SK-N-SH (cell line): ENCODE data around the gene NBL1. TPM values are rescaled to one million over a fixed set of nuclear protein-coding genes. Genes with fewer than 3 reads are reported as not detected.

Experiments used
- CTCF ChIA-PET: fragments of 300-600, 350-600 bp; formaldehyde crosslinking; extraction: SDS; loops from one replicate; lab custom pipeline; 2021; lab: Yijun Ruan, JAX
- POLR2A ChIA-PET: fragments of 350-600 bp; sonication (Branson Sonifier 250); formaldehyde crosslinking; extraction: SDS; loops from one replicate; lab custom pipeline; 2020; ENCODE audit warnings: antibody characterized with exemption, inconsistent platforms; lab: Yijun Ruan, JAX
- DNase-seq: peaks from one replicate; pipeline ENCODE4 v3.0.0; 2012
- H2AFZ ChIP-seq: fragments of 200-600 bp; sonication (generic); 2 replicates; pipeline ENCODE4 v1.8.1; 2016; ENCODE audit warnings: antibody characterized with exemption, mild to moderate bottlenecking, low read depth
- H3F3A ChIP-seq: fragments of 200-600 bp; sonication (generic); replicated peaks from 2 replicates; pipeline ENCODE3; 2016; ENCODE audit warnings: antibody characterized with exemption, mild to moderate bottlenecking; ENCODE audit not compliant: insufficient read depth
- H3K27ac ChIP-seq, 2 experiments: fragments of 200-500 bp in 1 of 2; fragments of 200-600 bp in 1 of 2; sonication (Bioruptor generic) in 1 of 2; sonication (generic), shearing (Covaris generic) in 1 of 2; 2 replicates each; pipeline versions ENCODE4 v1.5.1 to v1.6.1; 2014 to 2016; ENCODE audit warnings: low read depth in 2 of 2, inconsistent platforms in 1 of 2, low read length in 1 of 2, mild to moderate bottlenecking in 1 of 2, mixed read lengths in 1 of 2
- H3K27me3 ChIP-seq: fragments of 200-600 bp; sonication (generic), shearing (Covaris generic); 2 replicates; pipeline ENCODE4 v1.6.1; 2016; ENCODE audit warnings: mixed run types; ENCODE audit not compliant: insufficient read depth
- H3K36me3 ChIP-seq, 2 experiments: fragments of 200-500 bp in 1 of 2; fragments of 200-600 bp in 1 of 2; sonication (Bioruptor generic) in 1 of 2; sonication (generic) in 1 of 2; replicated peaks in 1 of 2; 2 replicates each; pipeline versions ENCODE3 to v1.5.1; 2014 to 2016; ENCODE audit warnings: low read length in 1 of 2, mild to moderate bottlenecking in 1 of 2; ENCODE audit not compliant: insufficient read depth in 2 of 2, control insufficient read depth in 1 of 2
- H3K4me1 ChIP-seq, 2 experiments: fragments of 200-500 bp in 1 of 2; fragments of 200-600 bp in 1 of 2; sonication (Bioruptor generic) in 1 of 2; sonication (generic), shearing (Covaris generic) in 1 of 2; 2 replicates each; pipeline versions ENCODE4 v1.5.1 to v1.6.1; 2014 to 2016; ENCODE audit warnings: low read depth in 1 of 2, low read length in 1 of 2, mixed run types in 1 of 2; ENCODE audit not compliant: insufficient read depth in 2 of 2, control insufficient read depth in 1 of 2
- H3K4me2 ChIP-seq: fragments of 200-600 bp; sonication (generic), shearing (Covaris generic); 2 replicates; pipeline ENCODE4 v1.6.1; 2017; ENCODE audit warnings: mixed run types
- H3K4me3 ChIP-seq, 2 experiments: fragments of 200-500 bp in 1 of 2; fragments of 200-600 bp in 1 of 2; sonication (Bioruptor generic) in 1 of 2; sonication (generic), shearing (Covaris generic) in 1 of 2; 2 replicates each; pipeline versions ENCODE4 v1.5.1 to v1.8.1; 2014 to 2016; ENCODE audit warnings: low read depth in 2 of 2, inconsistent platforms in 1 of 2, low read length in 1 of 2, mild to moderate bottlenecking in 1 of 2, mixed read lengths in 1 of 2, moderate library complexity in 1 of 2
- H3K79me2 ChIP-seq: fragments of 200-600 bp; sonication (generic); 2 replicates; pipeline ENCODE4 v1.8.1; 2017; ENCODE audit warnings: mild to moderate bottlenecking; ENCODE audit not compliant: insufficient read depth
- H3K9ac ChIP-seq: fragments of 200-600 bp; sonication (generic); 2 replicates; pipeline ENCODE4 v1.6.1; 2017; ENCODE audit warnings: mixed run types
- H3K9me2 ChIP-seq: fragments of 200-600 bp; sonication (generic); 2 replicates; pipeline ENCODE4 v1.6.1; 2017; ENCODE audit warnings: mixed run types
- H3K9me3 ChIP-seq: fragments of 200-600 bp; sonication (generic); 2 replicates; pipeline ENCODE4 v1.6.1; 2017; ENCODE audit warnings: mixed run types, mild to moderate bottlenecking, moderate library complexity
- H4K20me1 ChIP-seq: fragments of 200-600 bp; sonication (generic); 2 replicates; pipeline ENCODE4 v1.6.1; 2017; ENCODE audit warnings: mild to moderate bottlenecking, mixed run types; ENCODE audit not compliant: insufficient read depth
- ELF1 ChIP-seq: IDR thresholded peaks from 2 replicates; pipeline ENCODE4 v1.4.0; 2012
- GABPA ChIP-seq: IDR thresholded peaks from 2 replicates; pipeline ENCODE4 v1.4.0; 2012; ENCODE audit warnings: low read depth, mild to moderate bottlenecking
- RCOR1 ChIP-seq: fragments of 150-350 bp; IDR thresholded peaks from 2 replicates; pipeline ENCODE4 v1.6.1; 2017; ENCODE audit warnings: antibody characterized with exemption, low read length
- RFX5 ChIP-seq: IDR thresholded peaks from 2 replicates; pipeline ENCODE4 v1.6.1; 2012; ENCODE audit warnings: mild to moderate bottlenecking, improper control_type of control experiment, low read length
- SIN3A ChIP-seq: IDR thresholded peaks from 2 replicates; pipeline ENCODE4 v1.6.1; 2012; ENCODE audit warnings: low read depth, mild to moderate bottlenecking, low read length, moderate library complexity, borderline replicate concordance
- SMC3 ChIP-seq: IDR thresholded peaks from 2 replicates; pipeline ENCODE4 v1.6.1; 2012; ENCODE audit warnings: low read depth, low read length, improper control_type of control experiment
- WGBS: methylation state at CpG from one replicate; pipeline ENCODE4 v1.1.6; 2017; ENCODE audit warnings: low lambda C conversion rate; 5-methylcytosine and 5-hydroxymethylcytosine counted together
- polyA plus RNA-seq, 3 experiments: library from polyadenylated mRNA; depleted of rRNA; stranded (reverse); fragments of >200 nt; gene quantifications; 2 replicates each; pipeline ENCODE4 v1.2.3, GENCODE V29; 2012

The NBL1 gene
- polyA plus RNA-seq, 1 of the 3 experiments (the other 2 are of a cell fraction) = 36.1 TPM

- Histone ChIP-seq H3K36me3 (no peaks in the 10 kb centered on the region), H3K79me2 (no peaks in the 10 kb centered on the region; the same call in none of the 2 replicates), H3K4me1 (peaks cover 0 to 25% of the 10 kb centered on the region in 2 experiments; a peak in 1 of 4 replicates), H3F3A (peaks cover 5% of the 10 kb centered on the region), H4K20me1 (peaks cover 4% of the 10 kb centered on the region; the same call in 1 of the 2 replicates), H3K27me3 (no peaks in the 10 kb centered on the region), H3K9ac (peak overlapping the region; percentile 69), H3K4me2 (peak overlapping the region; percentile 95), H3K9me2 (no peaks in the 10 kb centered on the region), H3K27ac (peak overlapping the region in 1 of 2 experiments; percentile 80; a peak in 2 of 4 replicates), H3K4me3 (peak overlapping the region; percentile 66 to 74), H3K9me3 (no peaks in the 10 kb centered on the region), H2AFZ (peak overlapping the region; percentile 85)
- ChIA-PET CTCF (interaction anchor here (1.2 to 13.2 kb wide), 6 partner anchors 9 to 301 kb away, joined by 3 to 235 read pairs (median 12); no protein-coding TSS in a partner anchor), POLR2A (interaction anchor here (1.0 to 1.1 kb wide), 2 partner anchors 196 to 239 kb away, joined by 3 read pairs; no protein-coding TSS in a partner anchor)
- DNase-seq = peak; percentile 77
- WGBS = 22% methylated on average over 31 of the region's 71 CpGs
- TF ChIP-seq ELF1 (no peak), RFX5 (no peak), GABPA (peak; percentile 48), SIN3A (0 out of 2 replicates have a peak, but pooled peaks have one; percentile 15)
Observed at GRCh38 chr1:19644681-19645410, 735 bp downstream of the NBL1 start.

- H3F3A ChIP-seq = peaks cover 5% of the 10 kb centered on the region
- no peaks in the 10 kb centered on the region for H3K27me3 ChIP-seq
- H2AFZ ChIP-seq = no peak overlapping the region; the same call in 1 of the 2 replicates
- H4K20me1 ChIP-seq = peaks cover 12% of the 10 kb centered on the region; the same call in 1 of the 2 replicates
- ChIA-PET POLR2A (interaction anchor here (0.5 to 1.1 kb wide), 4 partner anchors 131 to 394 kb away, joined by 3 read pairs; partner anchors contain the start of genes EMC1 and MRTO4), CTCF (interaction anchor here (0.7 to 13.2 kb wide), 11 partner anchors 10 to 301 kb away, joined by 3 to 235 read pairs (median 4); no protein-coding TSS in a partner anchor)
- WGBS = 76% methylated on average over 24 of the region's 30 CpGs
- H3K4me2 ChIP-seq = peak overlapping the region; percentile 95
- H3K9ac ChIP-seq = peak overlapping the region; percentile 69; the same call in 1 of the 2 replicates
- no peaks in the 10 kb centered on the region for H3K9me3 ChIP-seq
- H3K36me3 ChIP-seq = no peaks in the 10 kb centered on the region
- peak; percentile 83 for DNase-seq
- H3K9me2 ChIP-seq = no peaks in the 10 kb centered on the region
- TF ChIP-seq SMC3 (no peak), RCOR1 (peak; percentile 11; the same call in 1 of the 2 replicates)
- H3K4me3 ChIP-seq = peak overlapping the region; percentile 66 to 74
- H3K4me1 ChIP-seq = peaks cover 0 to 24% of the 10 kb centered on the region in 2 experiments; a peak in 1 of 4 replicates
- H3K27ac ChIP-seq = peak overlapping the region in 1 of 2 experiments; percentile 80; a peak in 2 of 4 replicates
- no peaks in the 10 kb centered on the region; the same call in none of the 2 replicates for H3K79me2 ChIP-seq
Observed at GRCh38 chr1:19645411-19646251, 1.5 kb downstream of the NBL1 start.
